ENCODE data around the gene PRSS27. TPM values are rescaled to one million over a fixed set of nuclear protein-coding genes. Genes with fewer than 3 reads are reported as not detected.
A peak's percentile ranks its signal among the peaks of the same experiment; 100 is the strongest.

PRSS27 gene
- total and polyA plus RNA-seq, 4 experiments from 2014 or later = 0.61 to 0.96 TPM; not detected in 2

DNA sequence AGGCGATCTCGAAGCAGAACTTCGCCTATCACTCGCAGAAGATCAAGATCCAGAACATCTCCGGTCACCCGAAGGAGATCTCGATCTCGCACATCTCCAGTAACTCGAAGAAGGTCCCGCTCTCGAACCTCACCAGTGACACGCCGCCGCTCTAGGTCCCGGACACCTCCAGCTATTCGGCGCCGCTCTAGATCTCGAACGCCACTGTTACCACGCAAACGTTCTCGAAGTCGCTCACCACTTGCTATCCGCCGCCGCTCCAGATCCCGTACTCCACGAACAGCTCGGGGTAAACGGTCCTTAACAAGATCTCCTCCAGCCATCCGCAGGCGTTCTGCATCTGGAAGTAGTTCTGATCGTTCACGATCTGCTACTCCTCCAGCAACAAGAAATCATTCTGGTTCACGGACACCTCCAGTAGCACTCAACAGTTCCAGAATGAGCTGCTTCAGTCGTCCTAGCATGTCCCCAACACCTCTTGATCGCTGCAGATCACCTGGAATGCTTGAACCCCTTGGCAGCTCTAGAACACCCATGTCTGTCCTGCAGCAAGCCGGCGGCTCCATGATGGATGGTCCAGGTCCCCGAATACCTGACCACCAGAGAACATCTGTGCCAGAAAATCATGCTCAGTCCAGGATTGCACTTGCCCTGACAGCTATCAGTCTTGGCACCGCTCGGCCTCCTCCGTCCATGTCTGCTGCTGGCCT is 46.6 kb upstream of the PRSS27 start:
- Mint-ChIP-seq H3K4me1 (peaks cover 7 to 29% (median 18%) of the 10 kb centered on the region in 4 donors), H3K36me3 (peaks cover 80 to 96% of the 10 kb centered on the region in 2 donors), H3K27me3 (no peaks in the 10 kb centered on the region), H3K9me3 (peaks cover 0 to 10% (median 0%) of the 10 kb centered on the region in 8 donors), H3K27ac (peak overlapping the region in 5 of 7 donors; percentile 30 to 91 (median 82)), H3K4me3 (no peak overlapping the region)
- Histone ChIP-seq H3K27me3 (ENCODE audit: insufficient read depth, low read length) (no peaks in the 10 kb centered on the region), H3K27ac (ENCODE audit: low read depth, low read length) (no peak overlapping the region), H3K4me3 (ENCODE audit: low read length in 2 of 2) (no peak overlapping the region), H3K36me3 (ENCODE audit: insufficient read depth, low read length) (peaks cover 100% of the 10 kb centered on the region), H3K9me3 (ENCODE audit: control insufficient read depth in 1 of 2, low read length in 2 of 2) (no peaks in the 10 kb centered on the region), H3K4me1 (ENCODE audit: insufficient read depth, low read length) (no peaks in the 10 kb centered on the region)
- CTCF ChIA-PET (ENCODE audit: partially characterized antibody) = no interaction called here
- intact Hi-C loops (cut with micrococcal nuclease) = no loop called here
- peak in 1 of 5 donors; percentile 40 for DNase-seq
- POLR2A ChIA-PET (ENCODE audit: partially characterized antibody) = interaction anchor here (1.0 to 6.1 kb wide), 2 partner anchors 11 to 116 kb away, joined by 3 to 38 read pairs; partner anchors contain the start of genes ELOB and FLYWCH2

DNA sequence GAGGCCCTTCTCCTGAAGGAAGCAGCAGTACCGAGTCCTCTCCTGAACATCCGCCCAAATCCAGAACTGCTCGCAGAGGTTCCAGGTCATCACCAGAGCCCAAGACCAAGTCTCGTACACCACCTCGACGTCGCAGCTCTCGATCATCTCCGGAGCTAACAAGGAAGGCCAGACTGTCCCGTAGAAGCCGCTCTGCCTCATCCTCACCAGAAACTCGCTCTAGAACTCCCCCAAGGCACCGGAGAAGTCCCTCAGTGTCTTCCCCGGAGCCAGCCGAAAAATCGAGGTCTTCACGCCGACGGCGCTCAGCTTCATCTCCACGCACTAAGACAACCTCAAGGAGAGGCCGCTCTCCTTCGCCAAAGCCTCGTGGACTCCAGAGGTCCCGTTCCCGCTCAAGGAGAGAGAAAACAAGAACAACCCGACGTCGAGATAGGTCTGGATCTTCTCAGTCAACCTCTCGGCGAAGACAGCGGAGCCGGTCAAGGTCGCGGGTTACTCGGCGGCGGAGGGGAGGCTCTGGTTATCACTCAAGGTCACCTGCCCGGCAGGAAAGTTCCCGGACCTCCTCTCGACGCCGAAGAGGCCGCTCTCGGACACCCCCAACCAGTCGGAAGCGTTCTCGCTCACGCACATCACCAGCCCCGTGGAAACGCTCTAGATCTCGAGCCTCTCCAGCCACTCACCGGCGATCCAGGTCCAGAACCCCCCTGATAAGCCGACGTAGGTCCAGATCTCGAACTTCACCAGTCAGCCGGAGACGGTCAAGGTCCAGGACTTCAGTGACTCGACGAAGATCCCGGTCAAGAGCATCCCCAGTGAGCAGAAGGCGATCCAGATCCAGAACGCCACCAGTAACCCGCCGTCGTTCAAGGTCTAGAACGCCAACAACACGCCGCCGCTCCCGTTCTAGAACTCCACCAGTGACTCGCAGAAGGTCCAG is 45.7 kb upstream of the PRSS27 start:
- Mint-ChIP-seq H3K4me1 (peaks cover 5 to 29% (median 21%) of the 10 kb centered on the region in 4 donors), H3K9me3 (peaks cover 0 to 10% (median 0%) of the 10 kb centered on the region in 8 donors), H3K4me3 (peak overlapping the region in 3 of 8 donors; percentile 39 to 57 (median 48)), H3K36me3 (peaks cover 81 to 97% of the 10 kb centered on the region in 2 donors), H3K27ac (peak overlapping the region in 3 of 7 donors; percentile 75 to 91 (median 83)), H3K27me3 (no peaks in the 10 kb centered on the region)
- intact Hi-C loops (cut with micrococcal nuclease) = no loop called here
- CTCF ChIA-PET (ENCODE audit: partially characterized antibody) = interaction anchor here (0.9 kb wide), 1 partner anchor 18 kb away, joined by 3 read pairs; no protein-coding TSS in a partner anchor
- H3K4me1 ChIP-seq (ENCODE audit: insufficient read depth, low read length) = no peaks in the 10 kb centered on the region
- H3K36me3 ChIP-seq (ENCODE audit: insufficient read depth, low read length) = peaks cover 100% of the 10 kb centered on the region
- H3K4me3 ChIP-seq (ENCODE audit: low read length in 2 of 2) = no peak overlapping the region
- peak in 1 of 5 donors; percentile 35 for DNase-seq
- no peak overlapping the region for H3K27ac ChIP-seq (ENCODE audit: low read depth, low read length)
- POLR2A ChIA-PET (ENCODE audit: partially characterized antibody) = interaction anchor here (1.0 to 6.1 kb wide), 2 partner anchors 11 to 12 kb away, joined by 3 to 38 read pairs; partner anchors contain the start of gene ELOB
- no peaks in the 10 kb centered on the region for H3K9me3 ChIP-seq (ENCODE audit: control insufficient read depth in 1 of 2, low read length in 2 of 2)
- no peaks in the 10 kb centered on the region for H3K27me3 ChIP-seq (ENCODE audit: insufficient read depth, low read length)

- Histone ChIP-seq H3K4me3 (ENCODE audit: low read length in 2 of 2) (no peak overlapping the region), H3K27ac (ENCODE audit: low read depth, low read length) (no peak overlapping the region), H3K27me3 (ENCODE audit: insufficient read depth, low read length) (no peaks in the 10 kb centered on the region), H3K4me1 (ENCODE audit: insufficient read depth, low read length) (no peaks in the 10 kb centered on the region), H3K36me3 (ENCODE audit: insufficient read depth, low read length) (peaks cover 100% of the 10 kb centered on the region), H3K9me3 (ENCODE audit: control insufficient read depth in 1 of 2, low read length in 2 of 2) (no peaks in the 10 kb centered on the region)
- intact Hi-C loops (cut with micrococcal nuclease) = no loop called here
- Mint-ChIP-seq H3K4me3 (no peak overlapping the region), H3K27ac (peak overlapping the region in 5 of 7 donors; percentile 31 to 83 (median 47)), H3K9me3 (peaks cover 0 to 8% (median 0%) of the 10 kb centered on the region in 8 donors), H3K4me1 (peaks cover 8 to 31% (median 20%) of the 10 kb centered on the region in 4 donors), H3K27me3 (no peaks in the 10 kb centered on the region), H3K36me3 (peaks cover 89 to 97% of the 10 kb centered on the region in 2 donors)
- DNase-seq = peak in 1 of 5 donors; percentile 19
- CTCF ChIA-PET (ENCODE audit: partially characterized antibody) = interaction anchor here (0.9 kb wide), 1 partner anchor 19 kb away, joined by 3 read pairs; no protein-coding TSS in a partner anchor
- POLR2A ChIA-PET (ENCODE audit: partially characterized antibody) = interaction anchor here (1.0 to 6.1 kb wide), 2 partner anchors 11 to 12 kb away, joined by 3 to 38 read pairs; partner anchors contain the start of gene ELOB
Observed at GRCh38 chr16:2764718-2765117, 44.7 kb upstream of the PRSS27 start.

DNA sequence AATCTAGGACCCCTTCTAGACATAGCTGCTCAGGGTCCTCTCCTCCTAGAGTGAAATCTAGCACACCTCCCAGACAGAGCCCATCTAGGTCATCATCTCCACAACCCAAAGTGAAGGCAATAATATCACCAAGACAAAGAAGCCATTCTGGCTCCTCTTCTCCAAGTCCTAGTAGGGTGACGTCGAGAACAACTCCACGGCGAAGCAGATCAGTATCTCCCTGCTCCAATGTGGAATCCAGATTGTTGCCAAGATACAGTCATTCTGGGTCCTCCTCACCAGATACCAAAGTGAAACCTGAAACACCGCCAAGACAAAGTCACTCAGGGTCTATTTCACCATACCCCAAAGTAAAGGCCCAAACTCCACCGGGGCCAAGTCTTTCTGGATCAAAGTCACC is 43.1 kb upstream of the PRSS27 start:
- Mint-ChIP-seq H3K4me3 (no peak overlapping the region), H3K4me1 (peaks cover 10 to 36% (median 24%) of the 10 kb centered on the region in 4 donors), H3K27me3 (no peaks in the 10 kb centered on the region), H3K36me3 (peaks cover 91 to 94% of the 10 kb centered on the region in 2 donors), H3K27ac (peak overlapping the region in 4 of 7 donors; percentile 36 to 86 (median 80)), H3K9me3 (peaks cover 0 to 8% (median 0%) of the 10 kb centered on the region in 8 donors)
- Histone ChIP-seq H3K27ac (ENCODE audit: low read depth, low read length) (no peak overlapping the region), H3K4me1 (ENCODE audit: insufficient read depth, low read length) (peaks cover 6% of the 10 kb centered on the region), H3K9me3 (ENCODE audit: control insufficient read depth in 1 of 2, low read length in 2 of 2) (no peaks in the 10 kb centered on the region), H3K4me3 (ENCODE audit: low read length in 2 of 2) (no peak overlapping the region), H3K27me3 (ENCODE audit: insufficient read depth, low read length) (no peaks in the 10 kb centered on the region), H3K36me3 (ENCODE audit: insufficient read depth, low read length) (peaks cover 100% of the 10 kb centered on the region)
- peak in 1 of 5 donors; percentile 15 for DNase-seq
- POLR2A ChIA-PET (ENCODE audit: partially characterized antibody) = interaction anchor here (1.2 to 1.6 kb wide), 3 partner anchors 9 to 14 kb away, joined by 3 to 7 read pairs (median 4); partner anchors contain the start of gene ELOB
- CTCF ChIA-PET (ENCODE audit: partially characterized antibody) = no interaction called here
- intact Hi-C loops (cut with micrococcal nuclease) = no loop called here

DNA sequence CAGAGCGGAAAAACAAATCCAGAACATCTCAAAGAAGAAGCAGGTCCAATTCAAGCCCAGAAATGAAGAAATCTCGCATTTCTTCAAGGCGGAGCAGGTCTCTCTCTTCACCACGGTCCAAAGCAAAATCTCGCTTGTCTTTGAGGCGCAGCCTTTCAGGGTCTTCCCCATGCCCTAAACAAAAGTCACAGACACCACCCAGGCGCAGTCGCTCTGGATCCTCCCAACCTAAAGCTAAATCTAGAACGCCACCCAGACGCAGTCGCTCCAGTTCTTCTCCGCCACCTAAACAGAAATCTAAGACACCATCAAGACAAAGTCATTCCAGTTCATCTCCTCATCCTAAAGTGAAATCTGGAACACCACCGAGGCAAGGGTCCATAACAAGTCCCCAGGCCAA is 42.7 kb upstream of the PRSS27 start:
- no peak overlapping the region for H3K4me3 Mint-ChIP-seq
- CTCF ChIA-PET (ENCODE audit: partially characterized antibody) = no interaction called here
- no peaks in the 10 kb centered on the region for H3K9me3 ChIP-seq (ENCODE audit: control insufficient read depth in 1 of 2, low read length in 2 of 2)
- intact Hi-C loops (cut with micrococcal nuclease) = no loop called here
- peak overlapping the region in 4 of 7 donors; percentile 7 to 86 (median 68) for H3K27ac Mint-ChIP-seq
- no peaks in the 10 kb centered on the region for H3K27me3 Mint-ChIP-seq
- H3K36me3 Mint-ChIP-seq = peaks cover 91 to 94% of the 10 kb centered on the region in 2 donors
- peaks cover 6% of the 10 kb centered on the region for H3K4me1 ChIP-seq (ENCODE audit: insufficient read depth, low read length)
- H3K4me3 ChIP-seq (ENCODE audit: low read length in 2 of 2) = no peak overlapping the region
- H3K27me3 ChIP-seq (ENCODE audit: insufficient read depth, low read length) = no peaks in the 10 kb centered on the region
- peaks cover 9 to 37% (median 24%) of the 10 kb centered on the region in 4 donors for H3K4me1 Mint-ChIP-seq
- H3K36me3 ChIP-seq (ENCODE audit: insufficient read depth, low read length) = peaks cover 100% of the 10 kb centered on the region
- H3K27ac ChIP-seq (ENCODE audit: low read depth, low read length) = no peak overlapping the region
- POLR2A ChIA-PET (ENCODE audit: partially characterized antibody) = interaction anchor here (1.2 to 1.6 kb wide), 3 partner anchors 8 to 14 kb away, joined by 3 to 7 read pairs (median 4); partner anchors contain the start of genes ELOB and SRRM2
- peak in 1 of 5 donors; percentile 1 for DNase-seq
- peaks cover 0 to 8% (median 0%) of the 10 kb centered on the region in 8 donors for H3K9me3 Mint-ChIP-seq

DNA sequence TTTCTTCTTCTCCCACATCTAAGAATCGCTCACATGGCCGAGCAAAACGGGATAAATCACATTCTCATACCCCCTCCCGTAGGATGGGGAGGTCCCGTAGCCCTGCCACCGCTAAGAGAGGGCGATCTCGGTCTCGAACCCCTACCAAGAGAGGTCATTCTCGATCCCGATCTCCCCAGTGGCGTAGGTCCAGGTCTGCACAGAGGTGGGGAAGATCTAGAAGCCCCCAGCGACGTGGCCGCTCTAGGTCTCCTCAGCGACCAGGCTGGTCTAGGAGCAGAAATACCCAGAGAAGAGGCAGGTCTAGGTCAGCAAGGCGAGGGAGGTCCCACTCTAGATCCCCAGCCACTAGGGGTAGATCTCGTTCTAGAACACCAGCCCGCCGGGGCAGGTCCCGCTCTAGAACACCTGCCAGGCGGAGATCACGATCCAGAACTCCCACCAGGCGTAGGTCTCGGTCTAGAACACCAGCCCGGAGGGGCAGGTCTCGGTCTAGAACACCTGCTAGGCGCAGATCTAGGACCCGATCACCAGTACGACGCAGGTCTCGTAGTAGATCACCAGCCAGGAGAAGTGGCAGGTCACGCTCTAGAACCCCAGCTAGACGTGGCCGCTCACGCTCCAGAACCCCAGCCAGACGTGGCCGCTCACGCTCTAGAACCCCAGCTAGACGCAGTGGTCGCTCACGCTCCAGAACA is 42.0 kb upstream of the PRSS27 start:
- H3K36me3 ChIP-seq (ENCODE audit: insufficient read depth, low read length) = peaks cover 100% of the 10 kb centered on the region
- H3K9me3 ChIP-seq (ENCODE audit: control insufficient read depth in 1 of 2, low read length in 2 of 2) = no peaks in the 10 kb centered on the region
- H3K4me1 ChIP-seq (ENCODE audit: insufficient read depth, low read length) = peaks cover 8% of the 10 kb centered on the region
- Mint-ChIP-seq H3K27ac (peak overlapping the region in 4 of 7 donors; percentile 53 to 86 (median 70)), H3K9me3 (peaks cover 0 to 8% (median 0%) of the 10 kb centered on the region in 8 donors), H3K4me3 (peak overlapping the region in 1 of 8 donors; percentile 17), H3K27me3 (no peaks in the 10 kb centered on the region), H3K4me1 (peaks cover 12 to 43% (median 27%) of the 10 kb centered on the region in 4 donors), H3K36me3 (peaks cover 95 to 97% of the 10 kb centered on the region in 2 donors)
- H3K4me3 ChIP-seq (ENCODE audit: low read length in 2 of 2) = no peak overlapping the region
- ChIA-PET POLR2A (ENCODE audit: partially characterized antibody) (interaction anchor here (1.2 to 1.6 kb wide), 3 partner anchors 8 to 15 kb away, joined by 3 to 7 read pairs (median 4); partner anchors contain the start of genes ELOB and SRRM2), CTCF (ENCODE audit: partially characterized antibody) (no interaction called here)
- intact Hi-C loops (cut with micrococcal nuclease) = no loop called here
- H3K27me3 ChIP-seq (ENCODE audit: insufficient read depth, low read length) = no peaks in the 10 kb centered on the region
- peak in 1 of 5 donors; percentile 24 for DNase-seq
- H3K27ac ChIP-seq (ENCODE audit: low read depth, low read length) = no peak overlapping the region
